ENCODE data around the gene TMA7B.

TMA7B gene

DNA sequence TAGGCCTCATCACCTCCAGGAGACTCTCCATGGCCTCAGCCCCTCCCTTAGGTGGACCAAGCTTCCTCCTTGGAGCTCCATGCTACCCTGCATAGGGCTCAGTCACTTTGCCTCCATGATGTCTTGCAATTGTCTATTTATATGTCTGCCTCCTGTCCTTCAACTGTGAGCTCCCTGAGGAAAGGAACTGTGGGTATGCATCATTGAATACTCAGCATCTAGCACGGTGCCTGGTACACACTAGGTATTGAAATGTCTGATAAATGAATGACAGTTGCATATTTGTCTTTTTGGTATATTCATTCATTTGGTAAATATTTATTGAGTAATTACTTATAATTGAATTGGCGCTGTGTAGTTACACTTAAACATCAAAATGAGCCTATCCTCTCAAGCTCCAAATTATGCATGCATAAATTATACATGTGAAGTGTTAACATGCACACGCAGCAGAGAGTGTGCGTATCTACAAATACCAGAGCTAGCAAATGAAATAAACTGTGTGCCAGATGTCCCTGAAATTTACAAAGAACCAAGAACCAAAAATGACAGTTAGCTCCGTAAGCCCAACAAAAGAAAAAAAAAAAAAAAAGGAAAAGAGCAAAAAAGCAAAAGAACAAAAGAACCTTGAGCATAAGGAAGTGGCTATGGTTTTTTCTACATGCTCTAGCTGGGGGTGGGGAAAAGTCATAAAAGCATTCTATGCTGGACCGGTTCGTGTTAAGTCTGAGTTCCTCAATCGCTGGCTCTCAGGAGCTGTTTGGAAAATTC, 34.1 kb upstream of the TMA7B start:
- DNase-seq (ENCODE audit: low read depth), result no peak
- H3K4me3 ChIP-seq (ENCODE audit: low read depth, low read length), result no peak overlapping the region
- TF ChIP-seq CTCF (IDR thresholded peaks at IDR 0.05; ENCODE audit: insufficient read depth, low read depth, low read length, missing control alignments), result no peak

GRCh38 chr22:39926753-39927152, 33.4 kb upstream of the TMA7B start:
- no peak overlapping the region for H3K4me3 ChIP-seq (ENCODE audit: low read depth, low read length)
- DNase-seq (ENCODE audit: low read depth), result no peak
- no peak for TF ChIP-seq CTCF (IDR thresholded peaks at IDR 0.05; ENCODE audit: insufficient read depth, low read depth, low read length, missing control alignments)

DNA sequence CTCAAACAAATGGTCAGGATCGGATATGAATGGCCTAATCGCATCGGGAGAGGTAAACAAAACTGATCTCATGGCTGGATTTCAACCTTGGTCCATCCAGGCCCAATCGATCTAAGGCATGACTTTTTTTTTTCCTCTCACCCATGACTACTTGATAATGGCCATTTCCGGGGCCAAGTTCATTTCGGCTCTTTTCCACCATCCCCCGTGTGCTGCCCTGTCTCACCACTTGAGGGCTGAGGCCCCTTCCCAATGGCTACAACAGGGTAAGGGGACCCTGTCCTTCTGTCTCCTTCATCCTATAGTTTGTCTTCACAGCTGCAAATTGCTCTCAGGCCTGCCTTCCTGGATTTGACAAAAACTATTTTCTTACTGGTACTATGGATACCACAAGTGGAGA, 32.7 kb upstream of the TMA7B start:
- DNase-seq (ENCODE audit: low read depth), result no peak
- TF ChIP-seq CTCF (IDR thresholded peaks at IDR 0.05; ENCODE audit: insufficient read depth, low read depth, low read length, missing control alignments), result peak; percentile 2
- H3K4me3 ChIP-seq (ENCODE audit: low read depth, low read length), result no peak overlapping the region

DNA sequence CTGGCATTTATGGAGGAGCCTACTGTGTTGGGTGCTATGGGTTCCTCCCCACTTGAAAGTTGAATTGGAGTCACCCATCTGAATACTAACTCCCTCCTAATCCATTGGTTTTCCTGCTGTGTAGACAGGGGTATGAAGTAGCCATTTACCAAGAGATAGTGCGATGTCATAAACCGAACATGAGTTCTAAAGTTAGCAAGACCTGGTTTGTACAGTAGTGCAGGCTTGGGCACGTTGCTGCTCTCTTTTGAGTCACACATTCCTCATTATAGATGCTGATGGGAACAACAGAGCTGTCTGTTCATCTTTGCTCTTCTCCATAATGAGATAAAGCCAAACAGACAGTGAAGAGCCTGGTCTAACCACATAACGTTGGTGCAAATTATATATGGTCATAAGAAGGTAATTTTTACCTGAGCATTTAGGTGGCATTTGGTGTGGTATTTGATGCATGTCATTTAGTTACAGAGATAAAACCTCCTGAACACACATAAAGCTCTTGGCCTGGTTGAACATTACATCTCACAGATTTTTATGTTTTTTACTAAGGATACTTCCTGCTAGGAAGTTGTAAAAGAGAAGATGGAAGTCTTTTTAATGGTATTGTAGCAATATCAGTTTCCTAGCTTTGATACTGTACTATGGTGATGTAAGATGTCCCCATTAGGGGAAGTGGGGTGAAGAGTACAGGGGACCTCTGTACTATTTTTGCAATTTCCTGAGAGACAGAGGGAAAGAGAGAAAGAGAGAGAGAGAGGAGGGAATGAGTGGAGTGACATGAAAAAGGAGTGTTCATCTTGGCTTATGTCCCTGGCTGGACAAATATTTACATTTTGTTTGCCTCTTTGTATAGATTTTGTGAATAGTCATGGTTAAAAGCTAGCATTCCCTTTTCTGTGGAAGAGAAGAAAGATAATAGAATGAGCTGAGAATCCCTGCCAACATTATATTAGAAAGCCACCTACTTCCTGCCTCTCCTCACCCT, 31.4 kb upstream of the TMA7B start:
- no peak for TF ChIP-seq CTCF (IDR thresholded peaks at IDR 0.05; ENCODE audit: insufficient read depth, low read depth, low read length, missing control alignments)
- DNase-seq (ENCODE audit: low read depth), result no peak
- H3K4me3 ChIP-seq (ENCODE audit: low read depth, low read length), result no peak overlapping the region

GRCh38 chr22:39931251-39931650, 28.9 kb upstream of the TMA7B start:
- no peak for DNase-seq (ENCODE audit: low read depth)
- H3K4me3 ChIP-seq (ENCODE audit: low read depth, low read length), result no peak overlapping the region
- no peak for TF ChIP-seq CTCF (IDR thresholded peaks at IDR 0.05; ENCODE audit: insufficient read depth, low read depth, low read length, missing control alignments)

DNA sequence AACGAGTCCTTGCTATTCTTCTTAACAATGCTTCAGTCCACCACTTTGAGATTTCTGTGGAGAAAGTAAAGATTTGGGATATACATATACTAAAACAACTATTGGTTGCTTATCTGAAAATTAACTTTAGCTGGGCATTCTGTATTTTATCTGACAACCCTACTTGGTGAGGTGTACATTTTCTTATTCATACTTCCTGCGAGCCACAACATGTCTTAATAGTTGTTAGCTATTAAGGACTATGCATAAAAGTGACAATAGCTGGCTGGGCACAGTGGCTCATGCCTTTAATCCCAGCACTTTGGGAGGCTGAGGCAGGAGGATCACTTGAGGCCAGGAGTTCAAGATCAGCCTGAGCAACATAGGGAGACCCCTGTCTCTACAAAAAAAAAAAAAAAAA, 28.0 kb upstream of the TMA7B start:
- TF ChIP-seq CTCF (IDR thresholded peaks at IDR 0.05; ENCODE audit: insufficient read depth, low read depth, low read length, missing control alignments), result no peak
- DNase-seq (ENCODE audit: low read depth), result no peak
- H3K4me3 ChIP-seq (ENCODE audit: low read depth, low read length), result no peak overlapping the region

Measured in GM12865 (cell line).